H1 (cell line): ENCODE results near the gene ASAP3. TPM values are rescaled to one million over a fixed set of nuclear protein-coding genes. Genes with fewer than 3 reads are reported as not detected.

Experiments used
- CTCF ChIA-PET: fragments of 300-600 bp; sonication (Branson Sonifier 250); formaldehyde crosslinking; loops from one replicate; lab custom pipeline; 2021; ENCODE audit not compliant: partially characterized antibody; lab: Charles Lee
- POLR2A ChIA-PET: fragments of 300-600 bp; sonication (Branson Sonifier 250); formaldehyde crosslinking; loops from one replicate; lab custom pipeline; 2021; ENCODE audit warnings: inconsistent platforms; ENCODE audit not compliant: partially characterized antibody; lab: Charles Lee
- DNase-seq, 2 experiments: peaks; one replicate each; pipeline versions ENCODE4 v3.0.0 to v3.0.0-alpha.2; 2010 to 2022; ENCODE audit warnings: low spot score in 2 of 2, low read depth in 1 of 2, mixed read lengths in 1 of 2
- FAIRE-seq: peaks from 2 replicates; lab custom pipeline; 2011; peaks lifted over from hg19 to GRCh38; lab: Jason Lieb, UNC
- H2AFZ ChIP-seq: 2 replicates; pipeline ENCODE4 v1.8.1; 2012; ENCODE audit warnings: low read length, inconsistent platforms
- H2AK5ac ChIP-seq: 2 replicates; pipeline ENCODE4 v1.6.1; 2013; ENCODE audit warnings: low read depth, low read length
- H2BK120ac ChIP-seq: replicated peaks from 2 replicates; pipeline ENCODE3; 2013; ENCODE audit warnings: low read depth, low read length, inconsistent platforms
- H2BK12ac ChIP-seq: 2 replicates; pipeline ENCODE4 v1.6.1; 2013; ENCODE audit warnings: low read depth, low read length
- H2BK15ac ChIP-seq: 2 replicates; pipeline ENCODE4 v1.6.1; 2013; ENCODE audit warnings: low read length
- H2BK20ac ChIP-seq: 2 replicates; pipeline ENCODE4 v1.6.1; 2013; ENCODE audit warnings: low read length
- H2BK5ac ChIP-seq: 2 replicates; pipeline ENCODE4 v1.6.1; 2013; ENCODE audit warnings: low read depth, low read length
- H3K14ac ChIP-seq: 2 replicates; pipeline ENCODE4 v1.6.1; 2013; ENCODE audit warnings: inconsistent platforms; ENCODE audit not compliant: insufficient read length
- H3K18ac ChIP-seq: 2 replicates; pipeline ENCODE4 v1.6.1; 2013; ENCODE audit warnings: low read length; ENCODE audit errors: extremely low read depth
- H3K23ac ChIP-seq: 2 replicates; pipeline ENCODE4 v1.6.1; 2013; ENCODE audit warnings: inconsistent platforms; ENCODE audit not compliant: insufficient read length
- H3K23me2 ChIP-seq: 2 replicates; pipeline ENCODE4 v1.6.1; 2013; ENCODE audit warnings: low read depth, low read length
- H3K27ac ChIP-seq: 2 replicates; pipeline ENCODE4 v1.6.1; 2011; ENCODE audit warnings: low read depth, low read length, inconsistent platforms
- H3K27me3 ChIP-seq, 4 experiments: replicated peaks in 1 of 4; 1 replicate in 1 of 4; 2 replicates in 3 of 4; pipeline versions ENCODE4 v1.6.1 to v1.8.1; 2011 to 2013; ENCODE audit warnings: low read length in 3 of 4, mild to moderate bottlenecking in 3 of 4, inconsistent platforms in 2 of 4, mixed read lengths in 2 of 4, moderate library complexity in 1 of 4; ENCODE audit not compliant: control insufficient read depth in 3 of 4, insufficient read depth in 3 of 4; ENCODE audit errors: extremely low read depth in 1 of 4
- H3K36me3 ChIP-seq, 4 experiments: 2 replicates each; pipeline versions ENCODE4 v1.6.1 to v1.8.1; 2011 to 2013; ENCODE audit warnings: mild to moderate bottlenecking in 4 of 4, low read length in 3 of 4, moderate library complexity in 2 of 4, control low read depth in 1 of 4, inconsistent platforms in 1 of 4; ENCODE audit not compliant: insufficient read depth in 4 of 4, control insufficient read depth in 2 of 4
- H3K4ac ChIP-seq: replicated peaks from 2 replicates; pipeline ENCODE3; 2013; ENCODE audit warnings: low read length, low read depth, mixed read lengths, inconsistent platforms; ENCODE audit not compliant: insufficient read length
- H3K4me1 ChIP-seq, 4 experiments: replicated peaks in 1 of 4; 1 replicate in 1 of 4; 2 replicates in 3 of 4; pipeline versions ENCODE4 v1.6.1 to v1.8.1; 2011 to 2013; ENCODE audit warnings: low read length in 3 of 4, inconsistent platforms in 2 of 4, mixed read lengths in 1 of 4; ENCODE audit not compliant: insufficient read depth in 4 of 4, control insufficient read depth in 3 of 4
- H3K4me2 ChIP-seq, 2 experiments: 2 replicates each; pipeline versions ENCODE4 v1.6.1 to v1.8.1; 2011 to 2013; ENCODE audit warnings: low read depth in 2 of 2, low read length in 2 of 2, control low read depth in 1 of 2, inconsistent platforms in 1 of 2, mild to moderate bottlenecking in 1 of 2; ENCODE audit not compliant: insufficient read depth in 1 of 2
- H3K4me3 ChIP-seq, 4 experiments: fragments of 200-600, 300-600 bp in 1 of 4; sonication (generic), shearing (Covaris generic), sonication (Bioruptor Twin) in 1 of 4; 2 replicates each; pipeline versions ENCODE4 v1.5.1 to v1.8.1; 2011 to 2016; ENCODE audit warnings: low read length in 4 of 4, low read depth in 3 of 4, control low read depth in 2 of 4, inconsistent platforms in 2 of 4, mild to moderate bottlenecking in 2 of 4, mixed read lengths in 1 of 4, moderate library complexity in 1 of 4; ENCODE audit not compliant: insufficient read depth in 2 of 4; ENCODE audit errors: extremely low read depth in 1 of 4
- H3K56ac ChIP-seq: replicated peaks from 2 replicates; pipeline ENCODE3; 2013; ENCODE audit warnings: low read depth, mild to moderate bottlenecking, mixed read lengths, low read length, inconsistent platforms; ENCODE audit not compliant: insufficient read length
- H3K79me1 ChIP-seq: 2 replicates; pipeline ENCODE4 v1.6.1; 2013; ENCODE audit warnings: low read depth, low read length, control low read depth
- H3K79me2 ChIP-seq, 2 experiments: 2 replicates each; pipeline versions ENCODE4 v1.6.1 to v1.8.1; 2012 to 2013; ENCODE audit warnings: low read length in 2 of 2, mild to moderate bottlenecking in 2 of 2, inconsistent platforms in 1 of 2; ENCODE audit not compliant: insufficient read depth in 2 of 2, control insufficient read depth in 1 of 2
- H3K9ac ChIP-seq, 4 experiments: replicated peaks in 1 of 4; 1 replicate in 1 of 4; 2 replicates in 3 of 4; pipeline versions ENCODE4 v1.6.1 to v1.8.1; 2011 to 2013; ENCODE audit warnings: low read depth in 3 of 4, low read length in 3 of 4, control low read depth in 2 of 4, mild to moderate bottlenecking in 2 of 4, moderate library complexity in 2 of 4, inconsistent platforms in 1 of 4; ENCODE audit errors: extremely low read depth in 1 of 4
- H3K9me3 ChIP-seq, 2 experiments: 2 replicates each; pipeline versions ENCODE4 v1.6.1 to v1.8.1; 2012 to 2013; ENCODE audit warnings: mild to moderate bottlenecking in 2 of 2, moderate library complexity in 2 of 2, control low read depth in 1 of 2, inconsistent platforms in 1 of 2, low read depth in 1 of 2, low read length in 1 of 2, mixed read lengths in 1 of 2; ENCODE audit not compliant: insufficient read depth in 2 of 2
- H4K20me1 ChIP-seq, 2 experiments: replicated peaks in 1 of 2; 2 replicates each; pipeline versions ENCODE3 to v1.8.1; 2011 to 2013; ENCODE audit warnings: inconsistent platforms in 2 of 2, low read length in 2 of 2, mild to moderate bottlenecking in 1 of 2; ENCODE audit not compliant: insufficient read depth in 2 of 2, control insufficient read depth in 1 of 2
- H4K5ac ChIP-seq: 2 replicates; pipeline ENCODE4 v1.6.1; 2013; ENCODE audit warnings: low read length, low read depth, mixed read lengths, inconsistent platforms; ENCODE audit not compliant: insufficient read length
- H4K8ac ChIP-seq: 2 replicates; pipeline ENCODE4 v1.8.0; 2013; ENCODE audit warnings: mild to moderate bottlenecking, moderate library complexity, low read length, inconsistent platforms; ENCODE audit not compliant: insufficient read depth; ENCODE audit errors: extremely low read depth
- H4K91ac ChIP-seq: replicated peaks from 2 replicates; pipeline ENCODE3; 2013; ENCODE audit warnings: low read length, mixed read lengths, inconsistent platforms; ENCODE audit not compliant: insufficient read length
- ASH2L ChIP-seq: fragments of 200-600, 300-600 bp; sonication (generic); IDR thresholded peaks from one replicate; pipeline ENCODE4 v1.7.1; 2017; ENCODE audit warnings: low read length
- CHD1 ChIP-seq: IDR thresholded peaks from 2 replicates; pipeline ENCODE4 v1.6.1; 2012; ENCODE audit warnings: low read depth, low read length, improper control_type of control experiment
- CTBP2 ChIP-seq: IDR thresholded peaks from 2 replicates; pipeline ENCODE4 v1.7.0; 2011; ENCODE audit warnings: borderline replicate concordance, mild to moderate bottlenecking, moderate library complexity, mixed read lengths, low read length; ENCODE audit not compliant: insufficient read depth, insufficient read length
- EGR1 ChIP-seq: IDR thresholded peaks from 2 replicates; pipeline ENCODE4 v1.6.1; 2011; ENCODE audit warnings: low read depth, low read length, borderline replicate concordance
- EZH2 ChIP-seq: fragments of 200-600 bp; sonication (generic); IDR thresholded peaks from 2 replicates; pipeline ENCODE4 v1.7.1; 2012; ENCODE audit warnings: low read depth, mild to moderate bottlenecking, moderate library complexity, low read length, inconsistent platforms; ENCODE audit not compliant: severe bottlenecking
- POU5F1 ChIP-seq: IDR thresholded peaks from 2 replicates; pipeline ENCODE4 v1.6.1; 2011; ENCODE audit warnings: low read depth, mild to moderate bottlenecking, low read length, moderate library complexity
- RBBP5 ChIP-seq: IDR thresholded peaks from 2 replicates; pipeline ENCODE4 v1.7.1; 2012; ENCODE audit warnings: low read depth, mild to moderate bottlenecking, inconsistent platforms, low read length, moderate library complexity, borderline replicate concordance
- TCF12 ChIP-seq: IDR thresholded peaks from 2 replicates; pipeline ENCODE4 v1.6.1; 2011; ENCODE audit warnings: low read depth, mild to moderate bottlenecking, low read length
- WGBS, 2 experiments: shearing (Covaris generic) in 1 of 2; methylation state at CpG; one replicate each; pipeline versions ENCODE4 v1.1.6 to v1.1.7; 2013 to 2015; ENCODE audit warnings: low lambda C conversion rate in 2 of 2, mixed read lengths in 2 of 2, inconsistent platforms in 1 of 2, low coverage in 1 of 2, missing lambda C conversion rate in 1 of 2; ENCODE audit not compliant: insufficient replicate concordance in 2 of 2, insufficient coverage in 1 of 2, insufficient read length in 1 of 2; ENCODE audit errors: extremely low coverage in 1 of 2, missing lambda C conversion rate in 1 of 2; 5-methylcytosine and 5-hydroxymethylcytosine counted together
- polyA plus RNA-seq, 7 experiments: library from polyadenylated mRNA; depleted of rRNA in 3 of 7; stranded (reverse) in 5 of 7; unstranded in 2 of 7; fragments of >200 nt in 5 of 7; fragments of 200-250 nt in 2 of 7; gene quantifications; 1 replicate in 5 of 7; 2 replicates in 1 of 7; 4 replicates in 1 of 7; pipeline versions ENCODE4 v1.2.1 to v1.2.3, GENCODE V29; 2011 to 2013; ENCODE audit warnings: missing spikeins in 2 of 7, mixed read lengths in 2 of 7
- total RNA-seq: library from RNA; stranded (reverse); fragmentation: NEBNext Ultra II Directional; extraction: Animal tissue kit (Norgen Biotek cat#: 25700); gene quantifications from 2 replicates; pipeline ENCODE4 v1.2.1, GENCODE V29; 2021
- TF ChIP-seq, protein P1 (sequence below): IDR thresholded peaks from 2 replicates; pipeline ENCODE4 v1.6.1; 2011; ENCODE audit warnings: low read length, improper control_type of control experiment

Gene ASAP3
- total and polyA plus RNA-seq, 2 of the 8 experiments (the other 6 are each of a cell fraction or from before 2014, with no cell fraction given): 53.1 to 58.0 TPM

DNA sequence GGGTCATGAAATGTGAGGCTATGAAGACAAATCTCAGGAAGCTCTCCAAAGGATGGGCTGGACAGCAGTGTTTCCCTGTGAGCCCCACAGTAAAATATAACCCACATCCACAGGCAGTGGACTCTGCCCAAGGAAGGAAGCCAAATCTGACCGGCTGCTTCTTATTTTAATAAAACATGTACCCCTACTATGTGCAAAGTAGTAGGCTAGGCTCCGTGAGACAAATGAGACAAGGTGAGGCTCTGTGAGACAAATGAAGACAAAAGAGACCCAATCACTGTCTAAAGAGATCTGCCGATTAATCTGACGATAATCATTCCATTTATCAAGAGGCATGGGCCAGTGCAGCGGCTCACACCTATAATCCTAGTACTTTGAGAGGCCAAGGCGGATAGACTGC lies 2.1 kb downstream of the ASAP3 start:
- Histone ChIP-seq H3K23ac (no peak overlapping the region), H2BK120ac (no peak overlapping the region), H2BK20ac (no peak overlapping the region), H4K5ac (no peak overlapping the region), H3K9me3 (no peaks in the 10 kb centered on the region), H2BK15ac (no peak overlapping the region), H2BK5ac (no peak overlapping the region), H4K20me1 (peaks cover 11 to 19% of the 10 kb centered on the region in 2 experiments), H3K56ac (no peak overlapping the region), H3K27ac (no peak overlapping the region), H3K36me3 (no peaks in the 10 kb centered on the region), H3K23me2 (peaks cover 15% of the 10 kb centered on the region), H2AK5ac (no peak overlapping the region), H3K4me2 (no peak overlapping the region; a peak in 1 of 4 replicates), H4K8ac (no peak overlapping the region), H2BK12ac (no peak overlapping the region), H3K4me1 (peaks cover 2 to 4% (median 3%) of the 10 kb centered on the region in 4 experiments; a peak in 6 of 7 replicates), H3K79me1 (peaks cover 9% of the 10 kb centered on the region), H3K4me3 (no peak overlapping the region), H3K79me2 (peaks cover 0 to 39% of the 10 kb centered on the region in 2 experiments; a peak in 2 of 4 replicates), H3K4ac (no peak overlapping the region), H3K18ac (no peak overlapping the region), H2AFZ (no peak overlapping the region), H3K14ac (no peak overlapping the region), H3K9ac (no peak overlapping the region), H4K91ac (no peak overlapping the region), H3K27me3 (peaks cover 0 to 6% (median 3%) of the 10 kb centered on the region in 4 experiments; a peak in 4 of 7 replicates)
- TF ChIP-seq RBBP5: no peak
- no peak for TF ChIP-seq ASH2L
- no peak for TF ChIP-seq EGR1
- no peak for TF ChIP-seq EZH2
- TF ChIP-seq TCF12: no peak
- TF ChIP-seq CTBP2: no peak
- TF ChIP-seq POU5F1: no peak
- TF ChIP-seq CHD1: no peak
- TF ChIP-seq, protein P1, sequence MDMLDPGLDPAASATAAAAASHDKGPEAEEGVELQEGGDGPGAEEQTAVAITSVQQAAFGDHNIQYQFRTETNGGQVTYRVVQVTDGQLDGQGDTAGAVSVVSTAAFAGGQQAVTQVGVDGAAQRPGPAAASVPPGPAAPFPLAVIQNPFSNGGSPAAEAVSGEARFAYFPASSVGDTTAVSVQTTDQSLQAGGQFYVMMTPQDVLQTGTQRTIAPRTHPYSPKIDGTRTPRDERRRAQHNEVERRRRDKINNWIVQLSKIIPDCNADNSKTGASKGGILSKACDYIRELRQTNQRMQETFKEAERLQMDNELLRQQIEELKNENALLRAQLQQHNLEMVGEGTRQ: no peak
- 88% methylated on average over 6 of the region's 6 CpGs; no CpG with 5 or more reads in 1 of the 2 experiments for WGBS, 2 experiments
- CTCF ChIA-PET: interaction anchor here (0.8 to 2.6 kb wide), 8 partner anchors 12 to 58 kb away, joined by 3 to 15 read pairs (median 4); no protein-coding TSS in a partner anchor
- POLR2A ChIA-PET: interaction anchor here (1.0 to 1.6 kb wide), 3 partner anchors 14 to 216 kb away, joined by 3 to 5 read pairs (median 3); no protein-coding TSS in a partner anchor
- FAIRE-seq (no peak), DNase-seq (no peak)
